ENCODE results near the gene USF1.

- TF ChIP-seq POLR2A (IDR thresholded peaks at IDR 0.05; ENCODE audit: low read length) = no peak
- no peak for TF ChIP-seq GATA1 (IDR thresholded peaks at IDR 0.05; ENCODE audit: low read depth, low read length)
These were observed 30.6 kb upstream of the USF1 start for GRCh38 chr1:161076410-161076809.
